Neuronal stem cell (in vitro differentiated cells): ENCODE measurements around the gene SPPL3.

ENCODE experiments used
- DNase-seq: peaks from one replicate; pipeline ENCODE4 v3.0.0-alpha.2; 2013; ENCODE audit warnings: low spot score
- H2AFZ ChIP-seq: one replicate; pipeline ENCODE4 v1.6.1; 2013; ENCODE audit warnings: mild to moderate bottlenecking, low read length, inconsistent platforms
- H2AK5ac ChIP-seq: 2 replicates; pipeline ENCODE4 v1.6.1; 2013; ENCODE audit warnings: low read depth, mild to moderate bottlenecking, inconsistent platforms, low read length, moderate library complexity, mixed read lengths
- H2BK120ac ChIP-seq: 2 replicates; pipeline ENCODE4 v1.6.1; 2013; ENCODE audit warnings: low read depth, mild to moderate bottlenecking, inconsistent platforms, low read length, moderate library complexity, mixed read lengths
- H2BK12ac ChIP-seq: one replicate; pipeline ENCODE4 v1.6.1; 2013; ENCODE audit warnings: low read length, inconsistent platforms
- H2BK15ac ChIP-seq: 2 replicates; pipeline ENCODE4 v1.6.1; 2013; ENCODE audit warnings: mild to moderate bottlenecking, low read length, inconsistent platforms, mixed read lengths
- H2BK5ac ChIP-seq: one replicate; pipeline ENCODE4 v1.6.1; 2013; ENCODE audit warnings: inconsistent platforms, mild to moderate bottlenecking, low read length, moderate library complexity
- H3K14ac ChIP-seq: one replicate; pipeline ENCODE4 v1.6.1; 2013; ENCODE audit warnings: low read length, inconsistent platforms
- H3K18ac ChIP-seq: 2 replicates; pipeline ENCODE4 v1.6.1; 2013; ENCODE audit warnings: low read length, inconsistent platforms
- H3K23ac ChIP-seq: 2 replicates; pipeline ENCODE4 v1.6.1; 2013; ENCODE audit warnings: low read depth, mild to moderate bottlenecking, mixed read lengths, low read length, inconsistent platforms; ENCODE audit not compliant: poor library complexity
- H3K27ac ChIP-seq: replicated peaks from 3 replicates; pipeline ENCODE4 v1.5.1; 2013; ENCODE audit warnings: low read length, inconsistent platforms
- H3K27me3 ChIP-seq, 3 experiments: 2 replicates each; pipeline ENCODE4 v1.6.1; 2013; ENCODE audit warnings: low read length in 3 of 3, mild to moderate bottlenecking in 2 of 3, inconsistent platforms in 1 of 3, low read depth in 1 of 3, mixed read lengths in 1 of 3, moderate library complexity in 1 of 3; ENCODE audit not compliant: control insufficient read depth in 3 of 3, insufficient read depth in 3 of 3
- H3K36me3 ChIP-seq, 2 donors: replicated peaks in 1 of 2; 2 replicates each; pipeline ENCODE4 v1.6.1; 2013; ENCODE audit warnings: low read length in 2 of 2; ENCODE audit not compliant: control insufficient read depth in 2 of 2, insufficient read depth in 2 of 2
- H3K4ac ChIP-seq: 2 replicates; pipeline ENCODE4 v1.6.1; 2013; ENCODE audit warnings: inconsistent platforms, mild to moderate bottlenecking, low read length, moderate library complexity
- H3K4me1 ChIP-seq, 2 donors: 1 replicate in 1 of 2; 2 replicates in 1 of 2; pipeline ENCODE4 v1.6.1; 2013; ENCODE audit warnings: low read length in 2 of 2, low read depth in 1 of 2; ENCODE audit not compliant: control insufficient read depth in 2 of 2, insufficient read depth in 1 of 2
- H3K4me2 ChIP-seq: one replicate; pipeline ENCODE4 v1.6.1; 2013; ENCODE audit warnings: mild to moderate bottlenecking, low read length, inconsistent platforms; ENCODE audit not compliant: insufficient read depth, poor library complexity, severe bottlenecking
- H3K4me3 ChIP-seq, 2 donors: 2 replicates each; pipeline ENCODE4 v1.5.1; 2013; ENCODE audit warnings: low read length in 2 of 2, mild to moderate bottlenecking in 2 of 2, inconsistent platforms in 1 of 2, moderate library complexity in 1 of 2
- H3K79me1 ChIP-seq: one replicate; pipeline ENCODE4 v1.6.1; 2013; ENCODE audit warnings: low read depth, mild to moderate bottlenecking, inconsistent platforms, low read length, moderate library complexity
- H3K9ac ChIP-seq: one replicate; pipeline ENCODE4 v1.6.1; 2013; ENCODE audit warnings: mild to moderate bottlenecking, low read depth, low read length, inconsistent platforms; ENCODE audit not compliant: poor library complexity
- H3K9me3 ChIP-seq, 2 donors: replicated peaks in 1 of 2; 2 replicates each; pipeline versions ENCODE3 to v1.6.1; 2013; ENCODE audit warnings: low read length in 2 of 2, mild to moderate bottlenecking in 2 of 2, inconsistent platforms in 1 of 2, low read depth in 1 of 2, mixed read lengths in 1 of 2, moderate library complexity in 1 of 2; ENCODE audit not compliant: control insufficient read depth in 2 of 2, insufficient read depth in 1 of 2
- H4K8ac ChIP-seq: one replicate; pipeline ENCODE4 v1.6.1; 2013; ENCODE audit warnings: low read depth, mild to moderate bottlenecking, inconsistent platforms, low read length, moderate library complexity
- H4K91ac ChIP-seq: one replicate; pipeline ENCODE4 v1.6.1; 2013; ENCODE audit warnings: low read length, low read depth, mild to moderate bottlenecking, inconsistent platforms; ENCODE audit not compliant: poor library complexity
- WGBS, 2 donors: extraction: QIAGEN DNeasy Blood & Tissue Kit; methylation state at CpG; one replicate each; pipeline ENCODE4 v1.1.7; 2013; ENCODE audit warnings: missing lambda C conversion rate in 2 of 2, mixed read lengths in 1 of 2; ENCODE audit not compliant: insufficient read length in 2 of 2, insufficient replicate concordance in 1 of 2; ENCODE audit errors: extremely low coverage in 2 of 2; 5-methylcytosine and 5-hydroxymethylcytosine counted together

The SPPL3 gene

GRCh38 chr12:120944645-120945217, 40.6 kb upstream of the SPPL3 start:
- Histone ChIP-seq H3K79me1 (no peaks in the 10 kb centered on the region), H3K14ac (no peak overlapping the region), H2BK5ac (no peak overlapping the region), H4K91ac (no peak overlapping the region), H3K4me2 (no peak overlapping the region), H3K27me3 (peaks cover 0 to 3% (median 0%) of the 10 kb centered on the region in 3 experiments), H2BK12ac (no peak overlapping the region), H3K23ac (no peak overlapping the region), H2AK5ac (no peak overlapping the region), H3K4me1 (no peaks in the 10 kb centered on the region), H3K9ac (no peak overlapping the region), H3K4me3 (no peak overlapping the region), H3K4ac (no peak overlapping the region), H3K9me3 (no peaks in the 10 kb centered on the region), H2AFZ (no peak overlapping the region), H2BK15ac (no peak overlapping the region), H3K18ac (no peak overlapping the region), H2BK120ac (no peak overlapping the region), H4K8ac (no peak overlapping the region), H3K36me3 (no peaks in the 10 kb centered on the region), H3K27ac (no peak overlapping the region)
- peak; percentile 42 for DNase-seq
- no CpG with 5 or more reads among the region's 9 CpGs for WGBS, 2 donors

GRCh38 chr12:120943482-120943881, 39.3 kb upstream of the SPPL3 start:
- Histone ChIP-seq H3K18ac (no peak overlapping the region), H2BK12ac (no peak overlapping the region)
- WGBS, 2 donors, result no CpG with 5 or more reads among the region's 3 CpGs

GRCh38 chr12:120941846-120942405, 37.8 kb upstream of the SPPL3 start:
- Histone ChIP-seq H3K18ac (no peak overlapping the region), H2BK5ac (no peak overlapping the region), H2BK15ac (no peak overlapping the region), H2AFZ (no peak overlapping the region), H3K4me3 (no peak overlapping the region), H3K4me2 (no peak overlapping the region), H3K9ac (no peak overlapping the region), H3K4ac (no peak overlapping the region), H2BK12ac (no peak overlapping the region), H2BK120ac (no peak overlapping the region), H3K27me3 (peaks cover 0 to 3% (median 0%) of the 10 kb centered on the region in 3 experiments), H2AK5ac (no peak overlapping the region), H3K27ac (no peak overlapping the region), H4K8ac (no peak overlapping the region), H3K23ac (no peak overlapping the region), H3K4me1 (peaks cover 0 to 2% of the 10 kb centered on the region in 2 donors), H3K14ac (no peak overlapping the region), H4K91ac (no peak overlapping the region), H3K36me3 (no peaks in the 10 kb centered on the region), H3K9me3 (no peaks in the 10 kb centered on the region), H3K79me1 (no peaks in the 10 kb centered on the region)
- WGBS, 2 donors, result no CpG with 5 or more reads among the region's 3 CpGs
- DNase-seq, result no peak

More at GRCh38 chr12:120943482-120943881, 39.3 kb upstream of the SPPL3 start:
- Histone ChIP-seq H3K4ac (no peak overlapping the region), H3K9ac (no peak overlapping the region), H3K36me3 (no peaks in the 10 kb centered on the region), H3K4me3 (no peak overlapping the region), H3K23ac (no peak overlapping the region), H3K79me1 (no peaks in the 10 kb centered on the region), H3K4me1 (no peaks in the 10 kb centered on the region), H2AFZ (no peak overlapping the region), H3K9me3 (no peaks in the 10 kb centered on the region), H2BK120ac (no peak overlapping the region), H2BK5ac (no peak overlapping the region), H3K27ac (no peak overlapping the region), H2BK15ac (no peak overlapping the region), H4K8ac (no peak overlapping the region), H3K27me3 (peaks cover 0 to 3% (median 0%) of the 10 kb centered on the region in 3 experiments), H3K14ac (no peak overlapping the region), H2AK5ac (no peak overlapping the region), H3K4me2 (no peak overlapping the region), H4K91ac (no peak overlapping the region)
- no peak for DNase-seq

GRCh38 chr12:120941412-120941811, 37.3 kb upstream of the SPPL3 start:
- DNase-seq, result no peak
- Histone ChIP-seq H4K8ac (no peak overlapping the region), H3K4me2 (no peak overlapping the region), H2BK5ac (no peak overlapping the region), H3K9me3 (no peaks in the 10 kb centered on the region), H3K4ac (no peak overlapping the region), H3K4me1 (peaks cover 0 to 2% of the 10 kb centered on the region in 2 donors), H3K14ac (no peak overlapping the region), H3K4me3 (no peak overlapping the region), H2AFZ (no peak overlapping the region), H3K9ac (no peak overlapping the region), H3K27ac (no peak overlapping the region), H4K91ac (no peak overlapping the region), H2AK5ac (no peak overlapping the region), H3K36me3 (no peaks in the 10 kb centered on the region), H3K23ac (no peak overlapping the region), H2BK12ac (no peak overlapping the region), H3K27me3 (peaks cover 0 to 3% (median 0%) of the 10 kb centered on the region in 3 experiments), H2BK120ac (no peak overlapping the region), H3K79me1 (no peaks in the 10 kb centered on the region), H2BK15ac (no peak overlapping the region), H3K18ac (no peak overlapping the region)
- no CpG with 5 or more reads among the region's 4 CpGs for WGBS, 2 donors
